H1 (cell line): ENCODE data around the gene IL32. TPM values are rescaled to one million over a fixed set of nuclear protein-coding genes. Genes with fewer than 3 reads are reported as not detected.

Experiments
- CTCF ChIA-PET: fragments of 300-600 bp; sonication (Branson Sonifier 250); formaldehyde crosslinking; loops from one replicate; lab custom pipeline; 2021; ENCODE audit not compliant: partially characterized antibody; lab: Charles Lee
- POLR2A ChIA-PET: fragments of 300-600 bp; sonication (Branson Sonifier 250); formaldehyde crosslinking; loops from one replicate; lab custom pipeline; 2021; ENCODE audit warnings: inconsistent platforms; ENCODE audit not compliant: partially characterized antibody; lab: Charles Lee
- DNase-seq, 2 experiments: peaks; one replicate each; pipeline versions ENCODE4 v3.0.0 to v3.0.0-alpha.2; 2010 to 2022; ENCODE audit warnings: low spot score in 2 of 2, low read depth in 1 of 2, mixed read lengths in 1 of 2
- FAIRE-seq: peaks from 2 replicates; lab custom pipeline; 2011; peaks lifted over from hg19 to GRCh38; lab: Jason Lieb, UNC
- H2AFZ ChIP-seq: 2 replicates; pipeline ENCODE4 v1.8.1; 2012; ENCODE audit warnings: low read length, inconsistent platforms
- H2AK5ac ChIP-seq: 2 replicates; pipeline ENCODE4 v1.6.1; 2013; ENCODE audit warnings: low read depth, low read length
- H2BK120ac ChIP-seq: replicated peaks from 2 replicates; pipeline ENCODE3; 2013; ENCODE audit warnings: low read depth, low read length, inconsistent platforms
- H2BK12ac ChIP-seq: 2 replicates; pipeline ENCODE4 v1.6.1; 2013; ENCODE audit warnings: low read depth, low read length
- H2BK15ac ChIP-seq: 2 replicates; pipeline ENCODE4 v1.6.1; 2013; ENCODE audit warnings: low read length
- H2BK20ac ChIP-seq: 2 replicates; pipeline ENCODE4 v1.6.1; 2013; ENCODE audit warnings: low read length
- H2BK5ac ChIP-seq: 2 replicates; pipeline ENCODE4 v1.6.1; 2013; ENCODE audit warnings: low read depth, low read length
- H3K14ac ChIP-seq: 2 replicates; pipeline ENCODE4 v1.6.1; 2013; ENCODE audit warnings: inconsistent platforms; ENCODE audit not compliant: insufficient read length
- H3K18ac ChIP-seq: 2 replicates; pipeline ENCODE4 v1.6.1; 2013; ENCODE audit warnings: low read length; ENCODE audit errors: extremely low read depth
- H3K23ac ChIP-seq: 2 replicates; pipeline ENCODE4 v1.6.1; 2013; ENCODE audit warnings: inconsistent platforms; ENCODE audit not compliant: insufficient read length
- H3K23me2 ChIP-seq: 2 replicates; pipeline ENCODE4 v1.6.1; 2013; ENCODE audit warnings: low read depth, low read length
- H3K27ac ChIP-seq: 2 replicates; pipeline ENCODE4 v1.6.1; 2011; ENCODE audit warnings: low read depth, low read length, inconsistent platforms
- H3K27me3 ChIP-seq, 4 experiments: replicated peaks in 1 of 4; 1 replicate in 1 of 4; 2 replicates in 3 of 4; pipeline versions ENCODE4 v1.6.1 to v1.8.1; 2011 to 2013; ENCODE audit warnings: low read length in 3 of 4, mild to moderate bottlenecking in 3 of 4, inconsistent platforms in 2 of 4, mixed read lengths in 2 of 4, moderate library complexity in 1 of 4; ENCODE audit not compliant: control insufficient read depth in 3 of 4, insufficient read depth in 3 of 4; ENCODE audit errors: extremely low read depth in 1 of 4
- H3K36me3 ChIP-seq, 4 experiments: 2 replicates each; pipeline versions ENCODE4 v1.6.1 to v1.8.1; 2011 to 2013; ENCODE audit warnings: mild to moderate bottlenecking in 4 of 4, low read length in 3 of 4, moderate library complexity in 2 of 4, control low read depth in 1 of 4, inconsistent platforms in 1 of 4; ENCODE audit not compliant: insufficient read depth in 4 of 4, control insufficient read depth in 2 of 4
- H3K4ac ChIP-seq: replicated peaks from 2 replicates; pipeline ENCODE3; 2013; ENCODE audit warnings: low read length, low read depth, mixed read lengths, inconsistent platforms; ENCODE audit not compliant: insufficient read length
- H3K4me1 ChIP-seq, 4 experiments: replicated peaks in 1 of 4; 1 replicate in 1 of 4; 2 replicates in 3 of 4; pipeline versions ENCODE4 v1.6.1 to v1.8.1; 2011 to 2013; ENCODE audit warnings: low read length in 3 of 4, inconsistent platforms in 2 of 4, mixed read lengths in 1 of 4; ENCODE audit not compliant: insufficient read depth in 4 of 4, control insufficient read depth in 3 of 4
- H3K4me2 ChIP-seq, 2 experiments: 2 replicates each; pipeline versions ENCODE4 v1.6.1 to v1.8.1; 2011 to 2013; ENCODE audit warnings: low read depth in 2 of 2, low read length in 2 of 2, control low read depth in 1 of 2, inconsistent platforms in 1 of 2, mild to moderate bottlenecking in 1 of 2; ENCODE audit not compliant: insufficient read depth in 1 of 2
- H3K4me3 ChIP-seq, 4 experiments: fragments of 200-600, 300-600 bp in 1 of 4; sonication (generic), shearing (Covaris generic), sonication (Bioruptor Twin) in 1 of 4; 2 replicates each; pipeline versions ENCODE4 v1.5.1 to v1.8.1; 2011 to 2016; ENCODE audit warnings: low read length in 4 of 4, low read depth in 3 of 4, control low read depth in 2 of 4, inconsistent platforms in 2 of 4, mild to moderate bottlenecking in 2 of 4, mixed read lengths in 1 of 4, moderate library complexity in 1 of 4; ENCODE audit not compliant: insufficient read depth in 2 of 4; ENCODE audit errors: extremely low read depth in 1 of 4
- H3K56ac ChIP-seq: replicated peaks from 2 replicates; pipeline ENCODE3; 2013; ENCODE audit warnings: low read depth, mild to moderate bottlenecking, mixed read lengths, low read length, inconsistent platforms; ENCODE audit not compliant: insufficient read length
- H3K79me1 ChIP-seq: 2 replicates; pipeline ENCODE4 v1.6.1; 2013; ENCODE audit warnings: low read depth, low read length, control low read depth
- H3K79me2 ChIP-seq, 2 experiments: 2 replicates each; pipeline versions ENCODE4 v1.6.1 to v1.8.1; 2012 to 2013; ENCODE audit warnings: low read length in 2 of 2, mild to moderate bottlenecking in 2 of 2, inconsistent platforms in 1 of 2; ENCODE audit not compliant: insufficient read depth in 2 of 2, control insufficient read depth in 1 of 2
- H3K9ac ChIP-seq, 4 experiments: replicated peaks in 1 of 4; 1 replicate in 1 of 4; 2 replicates in 3 of 4; pipeline versions ENCODE4 v1.6.1 to v1.8.1; 2011 to 2013; ENCODE audit warnings: low read depth in 3 of 4, low read length in 3 of 4, control low read depth in 2 of 4, mild to moderate bottlenecking in 2 of 4, moderate library complexity in 2 of 4, inconsistent platforms in 1 of 4; ENCODE audit errors: extremely low read depth in 1 of 4
- H3K9me3 ChIP-seq, 2 experiments: 2 replicates each; pipeline versions ENCODE4 v1.6.1 to v1.8.1; 2012 to 2013; ENCODE audit warnings: mild to moderate bottlenecking in 2 of 2, moderate library complexity in 2 of 2, control low read depth in 1 of 2, inconsistent platforms in 1 of 2, low read depth in 1 of 2, low read length in 1 of 2, mixed read lengths in 1 of 2; ENCODE audit not compliant: insufficient read depth in 2 of 2
- H4K20me1 ChIP-seq, 2 experiments: replicated peaks in 1 of 2; 2 replicates each; pipeline versions ENCODE3 to v1.8.1; 2011 to 2013; ENCODE audit warnings: inconsistent platforms in 2 of 2, low read length in 2 of 2, mild to moderate bottlenecking in 1 of 2; ENCODE audit not compliant: insufficient read depth in 2 of 2, control insufficient read depth in 1 of 2
- H4K5ac ChIP-seq: 2 replicates; pipeline ENCODE4 v1.6.1; 2013; ENCODE audit warnings: low read length, low read depth, mixed read lengths, inconsistent platforms; ENCODE audit not compliant: insufficient read length
- H4K8ac ChIP-seq: 2 replicates; pipeline ENCODE4 v1.8.0; 2013; ENCODE audit warnings: mild to moderate bottlenecking, moderate library complexity, low read length, inconsistent platforms; ENCODE audit not compliant: insufficient read depth; ENCODE audit errors: extremely low read depth
- H4K91ac ChIP-seq: replicated peaks from 2 replicates; pipeline ENCODE3; 2013; ENCODE audit warnings: low read length, mixed read lengths, inconsistent platforms; ENCODE audit not compliant: insufficient read length
- KDM4A ChIP-seq: IDR thresholded peaks from one replicate; pipeline ENCODE4 v1.7.1; 2012; ENCODE audit warnings: low read depth, mild to moderate bottlenecking, moderate library complexity, low read length, inconsistent platforms; ENCODE audit not compliant: severe bottlenecking
- NANOG ChIP-seq: IDR thresholded peaks from 2 replicates; pipeline ENCODE4 v1.6.1; 2011; ENCODE audit warnings: low read length, low read depth, mild to moderate bottlenecking, inconsistent platforms; ENCODE audit not compliant: insufficient read depth, poor library complexity, severe bottlenecking
- POU5F1 ChIP-seq: IDR thresholded peaks from 2 replicates; pipeline ENCODE4 v1.6.1; 2011; ENCODE audit warnings: low read depth, mild to moderate bottlenecking, low read length, moderate library complexity
- USF2 ChIP-seq: IDR thresholded peaks from 2 replicates; pipeline ENCODE4 v1.6.1; 2011; ENCODE audit warnings: low read length, improper control_type of control experiment
- WGBS, 2 experiments: shearing (Covaris generic) in 1 of 2; methylation state at CpG; one replicate each; pipeline versions ENCODE4 v1.1.6 to v1.1.7; 2013 to 2015; ENCODE audit warnings: low lambda C conversion rate in 2 of 2, mixed read lengths in 2 of 2, inconsistent platforms in 1 of 2, low coverage in 1 of 2, missing lambda C conversion rate in 1 of 2; ENCODE audit not compliant: insufficient replicate concordance in 2 of 2, insufficient coverage in 1 of 2, insufficient read length in 1 of 2; ENCODE audit errors: extremely low coverage in 1 of 2, missing lambda C conversion rate in 1 of 2; 5-methylcytosine and 5-hydroxymethylcytosine counted together
- polyA plus RNA-seq, 7 experiments: library from polyadenylated mRNA; depleted of rRNA in 3 of 7; stranded (reverse) in 5 of 7; unstranded in 2 of 7; fragments of >200 nt in 5 of 7; fragments of 200-250 nt in 2 of 7; gene quantifications; 1 replicate in 5 of 7; 2 replicates in 1 of 7; 4 replicates in 1 of 7; pipeline versions ENCODE4 v1.2.1 to v1.2.3, GENCODE V29; 2011 to 2013; ENCODE audit warnings: missing spikeins in 2 of 7, mixed read lengths in 2 of 7
- total RNA-seq: library from RNA; stranded (reverse); fragmentation: NEBNext Ultra II Directional; extraction: Animal tissue kit (Norgen Biotek cat#: 25700); gene quantifications from 2 replicates; pipeline ENCODE4 v1.2.1, GENCODE V29; 2021

IL32 gene
- total and polyA plus RNA-seq, 2 of the 8 experiments (the other 6 are each of a cell fraction or from before 2014, with no cell fraction given): 2.7 to 5.0 TPM

GRCh38 chr16:3101018-3101840 lies 35.8 kb downstream of the IL32 start:
- no peaks in the 10 kb centered on the region for H3K9me3 ChIP-seq
- ChIA-PET POLR2A (interaction anchor here (0.8 to 15.4 kb wide), 23 partner anchors 8 to 946 kb away, joined by 3 to 169 read pairs (median 5); partner anchors contain the start of genes HCFC1R1, IL32, THOC6 and TNFRSF12A), CTCF (interaction anchor here (0.7 to 36.8 kb wide), 14 partner anchors 8 to 73 kb away, joined by 3 to 619 read pairs (median 8); partner anchors contain the start of genes IL32, ZNF205 and ZNF213)
- H2BK5ac ChIP-seq: peak overlapping the region; percentile 95
- H3K56ac ChIP-seq: no peak overlapping the region
- peaks cover 3% of the 10 kb centered on the region; the same call in 1 of the 2 replicates for H3K79me1 ChIP-seq
- WGBS, 2 experiments: 56% methylated on average over 29 of the region's 29 CpGs; no CpG with 5 or more reads in 1 of the 2 experiments
- H4K8ac ChIP-seq: 0 out of 2 replicates have a peak overlapping the region, but pooled peaks have one; percentile 29
- no peak overlapping the region for H2AFZ ChIP-seq
- peak overlapping the region; percentile 91; the same call in 1 of the 2 replicates for H2BK20ac ChIP-seq
- DNase-seq (peak in 1 of 2 experiments; percentile 68), FAIRE-seq (peak; percentile 77)
- peak overlapping the region; percentile 78; the same call in 1 of the 2 replicates for H2AK5ac ChIP-seq
- peak overlapping the region; percentile 7 to 82; a peak in 3 of 4 replicates for H3K4me2 ChIP-seq
- H3K4me3 ChIP-seq: peak overlapping the region in 1 of 4 experiments; percentile 30; a peak in 2 of 8 replicates
- H4K91ac ChIP-seq: peak overlapping the region; percentile 77
- H3K9ac ChIP-seq: peak overlapping the region in 1 of 4 experiments; percentile 20; a peak in 2 of 7 replicates
- peaks cover 8 to 27% of the 10 kb centered on the region in 2 experiments; a peak in 3 of 4 replicates for H3K79me2 ChIP-seq
- peak overlapping the region; percentile 77 for H2BK120ac ChIP-seq
- peaks cover 0 to 7% (median 0%) of the 10 kb centered on the region in 4 experiments; a peak in 2 of 8 replicates for H3K36me3 ChIP-seq
- H3K27me3 ChIP-seq: no peaks in the 10 kb centered on the region
- peaks cover 19% of the 10 kb centered on the region for H3K23me2 ChIP-seq
- peak overlapping the region; percentile 44 for H4K5ac ChIP-seq
- peak overlapping the region; percentile 47 for H3K4ac ChIP-seq
- no peak overlapping the region for H3K23ac ChIP-seq
- peak overlapping the region; percentile 34 for H2BK15ac ChIP-seq
- H2BK12ac ChIP-seq: peak overlapping the region; percentile 51; the same call in 1 of the 2 replicates
- H4K20me1 ChIP-seq: peaks cover 0 to 3% of the 10 kb centered on the region in 2 experiments
- H3K14ac ChIP-seq: no peak overlapping the region
- H3K18ac ChIP-seq: peak overlapping the region; percentile 89
- peak overlapping the region; percentile 32; the same call in 1 of the 2 replicates for H3K27ac ChIP-seq
- H3K4me1 ChIP-seq: peaks cover 14 to 29% (median 18%) of the 10 kb centered on the region in 4 experiments
- TF ChIP-seq USF2: no peak
- no peak for TF ChIP-seq KDM4A
- TF ChIP-seq POU5F1: no peak
- TF ChIP-seq NANOG: no peak
